ENCODE data around the gene PRR14L. TPM values are rescaled to one million over a fixed set of nuclear protein-coding genes. Genes with fewer than 3 reads are reported as not detected.

PRR14L gene
- total RNA-seq, 1 experiment from 2014 or later, result 138 TPM

DNA sequence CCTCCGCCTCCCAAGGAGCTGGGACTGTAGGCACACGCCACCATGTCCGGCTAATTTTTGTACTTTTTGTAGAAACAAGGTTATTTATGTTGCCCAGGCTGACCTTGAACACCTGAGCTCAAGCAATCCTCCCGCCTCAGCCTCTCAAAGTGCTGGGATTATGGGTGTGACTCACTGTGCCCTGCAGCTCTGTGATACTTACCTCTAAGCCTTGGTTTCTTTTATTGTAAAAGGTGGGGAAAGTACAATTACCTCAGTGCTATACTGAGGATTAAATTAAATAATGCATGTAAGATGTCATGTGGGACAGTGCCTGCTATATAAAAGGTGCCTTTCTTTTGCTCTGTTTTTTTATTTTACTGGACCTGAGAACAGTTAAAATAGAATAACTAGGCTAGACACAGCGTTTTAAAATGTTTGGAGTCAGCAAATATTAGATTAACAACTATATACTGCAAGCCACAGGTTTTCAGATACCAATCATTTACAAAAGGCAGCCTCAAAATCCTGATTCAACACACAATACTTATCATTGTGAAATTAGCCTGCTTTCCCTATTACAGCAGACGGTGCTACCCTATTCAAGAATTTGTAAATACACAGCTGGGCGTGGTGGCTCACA is 30.0 kb downstream of the PRR14L start:
- Histone ChIP-seq H3K56ac (ENCODE audit: insufficient read length, low read depth, low read length) (no peak overlapping the region), H3K23me2 (ENCODE audit: insufficient read length, low read depth, low read length, poor library complexity, severe bottlenecking) (no peaks in the 10 kb centered on the region), H2BK12ac (ENCODE audit: insufficient read length, low read depth, low read length) (no peak overlapping the region), H3K4me2 (ENCODE audit: insufficient read depth, insufficient read length, low read length) (no peak overlapping the region), H3K18ac (ENCODE audit: insufficient read length, low read depth, low read length) (no peak overlapping the region), H2BK15ac (ENCODE audit: low read depth, low read length) (no peak overlapping the region), H3K14ac (ENCODE audit: insufficient read depth, low read length) (no peak overlapping the region), H3K79me1 (ENCODE audit: insufficient read depth, low read depth, low read length, poor library complexity, severe bottlenecking) (peaks cover 3% of the 10 kb centered on the region), H4K20me1 (ENCODE audit: control insufficient read depth, insufficient read depth, insufficient read length) (no peaks in the 10 kb centered on the region), H3K9me3 (ENCODE audit: control insufficient read depth, low read depth, low read length) (no peaks in the 10 kb centered on the region), H4K91ac (ENCODE audit: insufficient read length, low read depth, low read length) (no peak overlapping the region), H3K27ac (ENCODE audit: insufficient read length, low read depth, low read length) (no peak overlapping the region), H2BK20ac (ENCODE audit: low read depth, low read length, poor library complexity, severe bottlenecking) (no peak overlapping the region), H4K5ac (ENCODE audit: insufficient read length, low read depth, low read length) (no peak overlapping the region), H2BK120ac (ENCODE audit: low read depth, low read length, poor library complexity, severe bottlenecking) (no peak overlapping the region), H3K23ac (ENCODE audit: insufficient read length, low read depth, low read length) (no peak overlapping the region), H3K9ac (ENCODE audit: extremely low read depth, insufficient read length, low read length) (no peak overlapping the region), H3K27me3 (ENCODE audit: insufficient read depth, low read length) (no peaks in the 10 kb centered on the region), H4K8ac (replicated peaks; ENCODE audit: insufficient read length, low read depth, low read length) (no peak overlapping the region), H2AFZ (ENCODE audit: low read length) (no peak overlapping the region), H3K4ac (ENCODE audit: low read depth, low read length) (no peak overlapping the region), H3K79me2 (ENCODE audit: insufficient read depth, low read length) (no peaks in the 10 kb centered on the region), H2BK5ac (ENCODE audit: insufficient read length, low read length) (no peak overlapping the region), H3T11ph (ENCODE audit: low read length) (no peak overlapping the region), H2AK5ac (ENCODE audit: insufficient read length, low read length) (no peak overlapping the region), H3K4me1 (ENCODE audit: insufficient read depth, low read length) (no peaks in the 10 kb centered on the region)
- no peak overlapping the region for H3K4me3 Mint-ChIP-seq
- no peaks in the 10 kb centered on the region for H3K27me3 Mint-ChIP-seq (ENCODE audit: low read depth)
- no peaks in the 10 kb centered on the region for H3K4me1 Mint-ChIP-seq
- H3K36me3 Mint-ChIP-seq (ENCODE audit: insufficient read depth in 1 of 3, low read depth in 3 of 3), result peaks cover 49 to 84% (median 80%) of the 10 kb centered on the region in 3 experiments
- no peak for DNase-seq
- no CpG with 5 or more reads among the region's 7 CpGs for WGBS (ENCODE audit: extremely low coverage, insufficient read length, low lambda C conversion rate)
- H3K27ac Mint-ChIP-seq, result no peak overlapping the region; a peak in 1 of 7 replicates
- H3K9me3 Mint-ChIP-seq, result peaks cover 2 to 3% of the 10 kb centered on the region in 2 experiments; a peak in 2 of 5 replicates
- TF ChIP-seq, protein P1, sequence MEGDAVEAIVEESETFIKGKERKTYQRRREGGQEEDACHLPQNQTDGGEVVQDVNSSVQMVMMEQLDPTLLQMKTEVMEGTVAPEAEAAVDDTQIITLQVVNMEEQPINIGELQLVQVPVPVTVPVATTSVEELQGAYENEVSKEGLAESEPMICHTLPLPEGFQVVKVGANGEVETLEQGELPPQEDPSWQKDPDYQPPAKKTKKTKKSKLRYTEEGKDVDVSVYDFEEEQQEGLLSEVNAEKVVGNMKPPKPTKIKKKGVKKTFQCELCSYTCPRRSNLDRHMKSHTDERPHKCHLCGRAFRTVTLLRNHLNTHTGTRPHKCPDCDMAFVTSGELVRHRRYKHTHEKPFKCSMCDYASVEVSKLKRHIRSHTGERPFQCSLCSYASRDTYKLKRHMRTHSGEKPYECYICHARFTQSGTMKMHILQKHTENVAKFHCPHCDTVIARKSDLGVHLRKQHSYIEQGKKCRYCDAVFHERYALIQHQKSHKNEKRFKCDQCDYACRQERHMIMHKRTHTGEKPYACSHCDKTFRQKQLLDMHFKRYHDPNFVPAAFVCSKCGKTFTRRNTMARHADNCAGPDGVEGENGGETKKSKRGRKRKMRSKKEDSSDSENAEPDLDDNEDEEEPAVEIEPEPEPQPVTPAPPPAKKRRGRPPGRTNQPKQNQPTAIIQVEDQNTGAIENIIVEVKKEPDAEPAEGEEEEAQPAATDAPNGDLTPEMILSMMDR (conservative IDR thresholded peaks at IDR 0.05), result no peak
